Cardiac fibroblast (primary cell): ENCODE results near the gene SH2B2.

Experiments used
- DNase-seq, 2 donors: peaks; one replicate each; pipeline versions ENCODE4 v3.0.0 to v3.0.0-alpha.2; 2010; ENCODE audit warnings: low read depth in 2 of 2
- H3K4me3 ChIP-seq, 2 donors: replicated peaks in 1 of 2; 1 replicate in 1 of 2; 2 replicates in 1 of 2; pipeline ENCODE4 v1.5.1; 2011; ENCODE audit warnings: low read depth in 2 of 2, low read length in 2 of 2, mild to moderate bottlenecking in 2 of 2, moderate library complexity in 1 of 2
- CTCF ChIP-seq: IDR thresholded peaks from one replicate; pipeline ENCODE4 v1.5.1; 2011; ENCODE audit warnings: low read depth, mild to moderate bottlenecking, low read length, inconsistent platforms

The SH2B2 gene

GRCh38 chr7:102255916-102256315 lies 30.8 kb upstream of the SH2B2 start:
- TF ChIP-seq CTCF, result no peak
- no peak overlapping the region for H3K4me3 ChIP-seq
- no peak for DNase-seq

GRCh38 chr7:102258073-102258748 lies 28.5 kb upstream of the SH2B2 start:
- no peak overlapping the region for H3K4me3 ChIP-seq

GRCh38 chr7:102258749-102259107 lies 27.9 kb upstream of the SH2B2 start:
- H3K4me3 ChIP-seq, result no peak overlapping the region
- DNase-seq, result no peak
- TF ChIP-seq CTCF, result no peak

More at GRCh38 chr7:102258073-102258748, 28.5 kb upstream of the SH2B2 start:
- DNase-seq, result no peak
- TF ChIP-seq CTCF, result no peak

- TF ChIP-seq CTCF, result no peak
- peak; percentile 22 to 73 for DNase-seq
These were observed 25.8 kb upstream of the SH2B2 start for GRCh38 chr7:102260856-102261255.

GRCh38 chr7:102261451-102261850 lies 25.2 kb upstream of the SH2B2 start:
- H3K4me3 ChIP-seq, result no peak overlapping the region
- DNase-seq, result no peak
- TF ChIP-seq CTCF, result no peak

More at GRCh38 chr7:102260856-102261255, 25.8 kb upstream of the SH2B2 start:
- no peak overlapping the region for H3K4me3 ChIP-seq

- no peak overlapping the region for H3K4me3 ChIP-seq
- DNase-seq, result no peak
- TF ChIP-seq CTCF, result no peak
These were observed 24.1 kb upstream of the SH2B2 start for GRCh38 chr7:102262546-102262945.
